GM04504 (cell line): ENCODE results near the gene DHX9.
"Not testable (repeated sequence)": the region's sequence is repeated elsewhere in the genome, so short reads cannot be mapped to it uniquely, and the experiment has no call there.

Experiments used
- DNase-seq: peaks from one replicate; pipeline ENCODE4 v3.0.0-alpha.2; 2012; ENCODE audit warnings: low read depth

The DHX9 gene

GRCh38 chr1:182889997-182890396, 50.9 kb downstream of the DHX9 start:
- no peak for DNase-seq

- no peak for DNase-seq
Measured at GRCh38 chr1:182890927-182891610, 51.9 kb downstream of the DHX9 start.

DNA sequence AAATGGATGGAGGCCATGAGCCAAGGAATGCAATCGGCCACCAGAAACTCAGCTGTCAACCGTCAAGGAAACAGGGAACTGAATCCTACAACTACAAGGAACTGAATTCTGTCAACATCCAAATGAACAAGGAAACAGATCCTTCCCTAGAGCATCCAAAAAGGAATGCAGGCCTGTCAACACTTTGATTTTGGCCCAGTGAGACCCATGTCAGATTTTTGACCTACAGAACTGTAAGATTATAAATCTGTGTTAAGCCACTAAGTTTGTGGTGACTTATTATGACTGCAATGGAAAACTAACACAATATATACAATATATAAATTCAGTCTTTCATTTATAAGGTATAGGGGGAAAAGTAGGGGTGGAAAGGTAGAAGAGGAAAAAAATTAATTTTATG, 58.5 kb downstream of the DHX9 start:
- DNase-seq, result no peak

GRCh38 chr1:182901946-182902345, 62.8 kb downstream of the DHX9 start:
- DNase-seq, result not testable (repeated sequence)

DNA sequence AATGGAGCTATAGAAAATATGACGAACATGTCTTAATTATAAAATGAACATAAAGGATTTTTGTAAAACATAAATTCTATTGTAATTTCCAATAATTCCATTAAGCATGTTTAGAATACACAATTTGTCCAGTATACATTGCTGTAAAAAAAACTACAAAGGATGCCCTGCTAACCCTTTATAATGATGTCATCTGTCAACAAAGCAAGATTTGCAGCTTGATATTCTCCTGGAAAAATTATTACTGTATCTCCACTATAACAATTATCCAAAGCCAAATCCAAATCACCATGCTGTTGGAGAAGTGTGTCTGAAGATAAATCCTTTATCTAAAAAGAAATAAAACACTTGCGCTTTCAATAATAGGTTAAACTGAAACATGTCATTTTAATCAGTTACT, 66.2 kb downstream of the DHX9 start:
- no peak for DNase-seq

GRCh38 chr1:182909578-182909977, 70.4 kb downstream of the DHX9 start:
- no peak for DNase-seq

GRCh38 chr1:182910143-182910542, 71.0 kb downstream of the DHX9 start:
- DNase-seq, result no peak

- no peak for DNase-seq
Measured at GRCh38 chr1:182913401-182913800, 74.3 kb downstream of the DHX9 start.

DNA sequence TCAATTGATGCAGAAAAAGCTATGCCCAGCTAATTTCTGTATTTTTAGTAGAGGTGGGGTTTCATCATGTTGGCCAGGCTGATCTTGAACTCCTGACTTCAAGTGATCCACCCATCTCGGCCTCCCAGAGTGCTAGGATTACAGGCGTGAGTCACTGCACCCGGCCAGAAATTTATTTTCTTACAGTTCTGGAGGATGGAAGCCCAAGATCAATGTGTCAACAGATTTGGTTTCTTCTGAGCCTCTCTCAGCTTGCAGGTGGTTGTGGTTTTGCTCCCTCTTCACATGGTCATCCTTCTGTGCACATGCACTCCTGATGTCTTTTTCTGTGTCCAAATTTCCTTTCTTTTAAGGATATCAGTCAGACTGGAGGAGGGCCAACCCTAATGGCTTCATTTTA, 78.2 kb downstream of the DHX9 start:
- DNase-seq, result no peak

- DNase-seq, result no peak
Measured at GRCh38 chr1:182925661-182926060, 86.5 kb downstream of the DHX9 start.

GRCh38 chr1:182927693-182928433, 88.7 kb downstream of the DHX9 start:
- DNase-seq, result no peak

DNA sequence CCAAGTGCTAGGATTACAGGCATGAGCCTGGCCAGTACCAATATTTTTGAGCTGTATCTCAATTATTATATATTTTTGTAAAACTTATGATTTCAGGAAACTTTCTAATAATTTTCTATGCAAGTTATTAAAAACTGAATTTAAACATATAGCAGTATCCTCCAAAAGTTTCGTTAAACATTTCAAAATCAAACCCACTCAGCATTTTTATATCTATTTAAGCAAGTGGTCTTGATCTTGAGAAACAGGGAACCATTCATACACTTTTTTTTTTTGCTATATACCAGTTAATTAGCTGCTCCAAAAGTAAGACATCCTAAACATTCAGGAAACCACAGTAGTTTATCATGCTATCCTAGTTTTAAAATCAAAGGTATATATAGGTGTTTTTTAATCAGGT, 91.8 kb downstream of the DHX9 start:
- no peak for DNase-seq

GRCh38 chr1:182935716-182936115, 96.6 kb downstream of the DHX9 start:
- DNase-seq, result no peak
